ENCODE results near the gene GLRX5.

GLRX5 gene

DNA sequence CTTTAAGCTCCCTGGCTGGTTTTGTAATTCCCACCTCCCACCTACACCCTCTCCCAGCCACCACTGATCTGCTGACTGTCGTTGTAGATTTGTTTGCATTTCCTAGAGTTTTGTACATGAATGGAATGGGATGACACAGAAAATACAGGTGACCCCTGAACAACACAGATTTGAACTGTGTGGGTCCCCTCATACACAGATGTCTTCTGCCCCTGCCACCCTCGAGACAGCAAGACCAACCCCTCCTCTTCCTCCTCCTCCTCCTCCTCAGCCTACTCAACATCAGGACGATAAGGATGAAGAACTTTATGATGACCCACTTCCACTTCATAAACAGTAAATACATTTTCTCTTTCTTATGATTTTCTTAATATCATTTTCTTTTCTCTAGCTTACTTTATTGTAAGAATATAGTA lies 47.2 kb upstream of the GLRX5 start:
- Histone ChIP-seq H2AFZ (ENCODE audit: low read depth, low read length, severe bottlenecking) (no peak overlapping the region), H3F3A (ENCODE audit: insufficient read depth) (no peaks in the 10 kb centered on the region), H3K4me2 (ENCODE audit: low read depth, low read length, poor library complexity, severe bottlenecking) (no peak overlapping the region), H3K9me3 (ENCODE audit: insufficient read depth, low read length) (no peaks in the 10 kb centered on the region), H4K20me1 (ENCODE audit: low read depth, low read length) (no peaks in the 10 kb centered on the region), H3K4me3 (ENCODE audit: insufficient read depth, low read length, poor library complexity, severe bottlenecking) (no peak overlapping the region), H3K9ac (ENCODE audit: low read length) (no peak overlapping the region), H3K79me2 (ENCODE audit: insufficient read depth, low read length) (no peaks in the 10 kb centered on the region), H3K27ac (ENCODE audit: low read depth, low read length) (no peak overlapping the region), H3K27me3 (ENCODE audit: low read length) (no peaks in the 10 kb centered on the region), H3K36me3 (ENCODE audit: low read length) (no peaks in the 10 kb centered on the region), H3K9me2 (replicated peaks; ENCODE audit: insufficient read depth, low read length) (no peaks in the 10 kb centered on the region)
- TF ChIP-seq EZH2phosphoT487 (conservative IDR thresholded peaks at IDR 0.05; ENCODE audit: low read length): no peak

DNA sequence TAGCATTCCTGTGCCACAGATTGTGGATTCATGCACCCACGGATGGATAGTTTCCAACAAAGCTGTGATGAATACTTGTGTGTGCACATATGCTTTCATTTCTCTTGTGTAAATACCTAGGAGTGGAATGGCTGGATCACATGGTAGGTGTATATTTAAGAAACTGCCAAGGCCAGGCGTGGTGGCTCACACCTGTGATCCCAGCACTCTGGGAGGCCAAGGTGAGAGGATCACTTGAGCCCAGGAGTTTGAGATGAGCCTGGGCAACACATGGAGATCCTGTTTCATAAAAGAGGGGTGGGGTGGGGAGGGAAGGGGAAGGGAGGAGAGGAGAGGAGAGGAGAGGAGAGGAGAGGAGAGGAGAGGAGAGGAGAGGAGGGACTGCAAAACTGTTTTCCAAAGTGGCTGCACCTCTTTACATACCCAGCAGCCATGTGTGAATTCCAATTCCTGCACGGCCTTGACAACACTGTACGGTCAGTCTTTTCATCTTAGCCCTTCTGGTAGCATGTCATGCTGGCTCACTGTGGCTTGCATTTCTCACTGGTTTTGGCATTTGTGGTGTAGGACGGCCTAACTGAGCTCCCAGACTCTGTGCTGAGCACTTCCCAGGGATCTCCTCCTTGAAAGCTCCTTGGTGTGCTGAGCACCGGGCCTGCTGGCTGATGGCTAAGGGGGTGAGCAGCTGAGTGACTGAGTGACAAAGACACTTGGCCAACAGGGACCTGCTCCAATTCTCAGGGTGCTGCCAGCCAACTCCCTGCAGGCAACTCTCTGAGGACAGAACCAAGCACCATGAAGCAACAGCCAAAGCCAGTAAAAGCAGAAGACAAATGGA lies 46.3 kb upstream of the GLRX5 start:
- Histone ChIP-seq H3K79me2 (ENCODE audit: insufficient read depth, low read length) (no peaks in the 10 kb centered on the region), H2AFZ (ENCODE audit: low read depth, low read length, severe bottlenecking) (no peak overlapping the region), H4K20me1 (ENCODE audit: low read depth, low read length) (no peaks in the 10 kb centered on the region), H3K9ac (ENCODE audit: low read length) (no peak overlapping the region), H3K27me3 (ENCODE audit: low read length) (no peaks in the 10 kb centered on the region), H3K9me3 (ENCODE audit: insufficient read depth, low read length) (no peaks in the 10 kb centered on the region), H3K9me2 (replicated peaks; ENCODE audit: insufficient read depth, low read length) (no peaks in the 10 kb centered on the region), H3K4me3 (ENCODE audit: insufficient read depth, low read length, poor library complexity, severe bottlenecking) (no peak overlapping the region), H3K27ac (ENCODE audit: low read depth, low read length) (no peak overlapping the region), H3K4me2 (ENCODE audit: low read depth, low read length, poor library complexity, severe bottlenecking) (no peak overlapping the region), H3F3A (ENCODE audit: insufficient read depth) (no peaks in the 10 kb centered on the region), H3K36me3 (ENCODE audit: low read length) (no peaks in the 10 kb centered on the region)
- no peak for TF ChIP-seq EZH2phosphoT487 (conservative IDR thresholded peaks at IDR 0.05; ENCODE audit: low read length)
- TF ChIP-seq, protein P1, sequence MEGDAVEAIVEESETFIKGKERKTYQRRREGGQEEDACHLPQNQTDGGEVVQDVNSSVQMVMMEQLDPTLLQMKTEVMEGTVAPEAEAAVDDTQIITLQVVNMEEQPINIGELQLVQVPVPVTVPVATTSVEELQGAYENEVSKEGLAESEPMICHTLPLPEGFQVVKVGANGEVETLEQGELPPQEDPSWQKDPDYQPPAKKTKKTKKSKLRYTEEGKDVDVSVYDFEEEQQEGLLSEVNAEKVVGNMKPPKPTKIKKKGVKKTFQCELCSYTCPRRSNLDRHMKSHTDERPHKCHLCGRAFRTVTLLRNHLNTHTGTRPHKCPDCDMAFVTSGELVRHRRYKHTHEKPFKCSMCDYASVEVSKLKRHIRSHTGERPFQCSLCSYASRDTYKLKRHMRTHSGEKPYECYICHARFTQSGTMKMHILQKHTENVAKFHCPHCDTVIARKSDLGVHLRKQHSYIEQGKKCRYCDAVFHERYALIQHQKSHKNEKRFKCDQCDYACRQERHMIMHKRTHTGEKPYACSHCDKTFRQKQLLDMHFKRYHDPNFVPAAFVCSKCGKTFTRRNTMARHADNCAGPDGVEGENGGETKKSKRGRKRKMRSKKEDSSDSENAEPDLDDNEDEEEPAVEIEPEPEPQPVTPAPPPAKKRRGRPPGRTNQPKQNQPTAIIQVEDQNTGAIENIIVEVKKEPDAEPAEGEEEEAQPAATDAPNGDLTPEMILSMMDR (IDR thresholded peaks at IDR 0.05; ENCODE audit: insufficient read depth, low read length, poor library complexity, severe bottlenecking): no peak

DNA sequence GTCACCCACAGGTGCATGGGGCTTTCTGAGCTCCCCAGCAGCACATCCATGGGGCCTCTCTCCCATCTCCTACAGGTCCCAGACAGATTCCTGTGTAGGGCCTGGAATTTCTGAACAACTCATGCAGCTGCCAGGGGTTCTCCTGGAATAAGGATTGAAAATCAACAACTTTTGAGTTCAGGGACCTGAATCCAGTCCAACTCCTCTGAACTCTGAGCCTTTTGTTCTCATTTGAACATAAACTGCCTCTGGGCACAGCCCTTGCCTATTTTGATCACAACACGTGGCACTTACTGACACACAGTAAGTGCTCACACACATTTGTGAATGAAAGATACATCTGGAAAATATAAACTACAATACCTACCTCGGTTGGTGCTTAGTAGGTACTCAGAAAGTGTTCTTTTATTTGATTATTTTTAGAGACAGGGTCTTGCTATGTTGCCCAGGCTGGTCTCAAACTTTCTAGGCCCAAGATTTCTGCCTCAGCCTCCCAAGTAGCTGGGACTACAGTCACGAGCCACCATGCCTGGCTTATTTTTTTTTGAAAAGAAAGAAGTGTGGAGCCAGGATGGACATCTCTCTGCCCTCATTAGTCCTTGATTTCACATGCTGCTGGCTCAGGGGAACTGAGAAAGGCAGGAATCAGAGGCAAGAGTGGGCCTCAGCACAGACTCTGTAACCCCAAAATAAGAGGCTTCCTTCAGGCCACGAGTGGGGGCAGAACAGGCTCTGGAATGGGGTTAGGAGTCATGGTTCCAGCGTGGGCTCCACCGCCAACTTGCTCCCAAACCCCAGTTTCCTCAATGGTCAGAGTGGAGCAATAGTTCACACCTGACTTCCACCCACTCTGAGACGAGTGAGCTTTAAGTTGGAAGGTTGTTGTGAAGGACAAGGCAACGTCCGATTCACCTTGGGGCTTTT lies 45.4 kb upstream of the GLRX5 start:
- H3K79me2 ChIP-seq (ENCODE audit: insufficient read depth, low read length): no peaks in the 10 kb centered on the region
- no peak overlapping the region for H3K4me3 ChIP-seq (ENCODE audit: insufficient read depth, low read length, poor library complexity, severe bottlenecking)
- no peaks in the 10 kb centered on the region for H3K9me2 ChIP-seq (replicated peaks; ENCODE audit: insufficient read depth, low read length)
- no peak overlapping the region for H2AFZ ChIP-seq (ENCODE audit: low read depth, low read length, severe bottlenecking)
- TF ChIP-seq, protein P1 (IDR thresholded peaks at IDR 0.05; ENCODE audit: insufficient read depth, low read length, poor library complexity, severe bottlenecking): no peak
- TF ChIP-seq EZH2phosphoT487 (conservative IDR thresholded peaks at IDR 0.05; ENCODE audit: low read length): no peak
- H3K9me3 ChIP-seq (ENCODE audit: insufficient read depth, low read length): no peaks in the 10 kb centered on the region
- H3K27ac ChIP-seq (ENCODE audit: low read depth, low read length): no peak overlapping the region
- no peak overlapping the region for H3K4me2 ChIP-seq (ENCODE audit: low read depth, low read length, poor library complexity, severe bottlenecking)
- no peaks in the 10 kb centered on the region for H3F3A ChIP-seq (ENCODE audit: insufficient read depth)
- no peaks in the 10 kb centered on the region for H4K20me1 ChIP-seq (ENCODE audit: low read depth, low read length)
- H3K36me3 ChIP-seq (ENCODE audit: low read length): no peaks in the 10 kb centered on the region
- H3K27me3 ChIP-seq (ENCODE audit: low read length): no peaks in the 10 kb centered on the region
- no peak overlapping the region for H3K9ac ChIP-seq (ENCODE audit: low read length)
